Hematopoietic multipotent progenitor cell treated with erythropoietin and hydrocortisone succinate and interleukin-3 and kit ligand, for 15 days (in vitro differentiated cells): ENCODE data around the gene RFC1.
A peak's percentile ranks its signal among the peaks of the same experiment; 100 is the strongest.
"Not testable (repeated sequence)": the region's sequence is repeated elsewhere in the genome, so short reads cannot be mapped to it uniquely, and the experiment has no call there.

Experiments used
- DNase-seq: peaks from one replicate; pipeline ENCODE4 v3.0.0-alpha.2; 2015; ENCODE audit warnings: low spot score

Gene RFC1

GRCh38 chr4:39365830-39366771 lies at the start of gene RFC1:
TSS of gene RFC1 (minus strand) at chr4:39366362. CDS start at chr4:39366241, 121 bp downstream.
- peak; percentile 89 for DNase-seq

GRCh38 chr4:39415678-39416283 lies 49.6 kb upstream of the RFC1 start:
- DNase-seq = no peak

GRCh38 chr4:39411561-39411960 lies 45.4 kb upstream of the RFC1 start:
- DNase-seq = not testable (repeated sequence)

- DNase-seq = no peak
Observed at GRCh38 chr4:39410415-39410814, 44.3 kb upstream of the RFC1 start.

GRCh38 chr4:39407584-39407885 lies 41.4 kb upstream of the RFC1 start:
- no peak for DNase-seq

GRCh38 chr4:39406763-39407583 lies 40.8 kb upstream of the RFC1 start, which contains the start of gene KLB:
TSS of gene KLB (plus strand) at chr4:39406930. CDS start at chr4:39406950, 20 bp downstream.
- no peak for DNase-seq

- not testable (repeated sequence) for DNase-seq
Observed at GRCh38 chr4:39401640-39402039, 35.5 kb upstream of the RFC1 start.

GRCh38 chr4:39394706-39395105 lies 28.5 kb upstream of the RFC1 start:
- DNase-seq = no peak

GRCh38 chr4:39390603-39391002 lies 24.4 kb upstream of the RFC1 start:
- DNase-seq = no peak

- no peak for DNase-seq
Observed at GRCh38 chr4:39384563-39384962, 18.4 kb upstream of the RFC1 start.

GRCh38 chr4:39383690-39384089 lies 17.5 kb upstream of the RFC1 start:
- no peak for DNase-seq

GRCh38 chr4:39375478-39375877 lies 9.3 kb upstream of the RFC1 start:
- DNase-seq = no peak

GRCh38 chr4:39371209-39371608 lies 5.0 kb upstream of the RFC1 start:
- not testable (repeated sequence) for DNase-seq

GRCh38 chr4:39369301-39369700 lies 3.1 kb upstream of the RFC1 start:
- no peak for DNase-seq

- DNase-seq = no peak
Observed at GRCh38 chr4:39367166-39367565, 1.0 kb upstream of the RFC1 start.

GRCh38 chr4:39365360-39365759 lies 802 bp downstream of the RFC1 start:
- DNase-seq = peak; percentile 11

GRCh38 chr4:39363773-39364393 lies 2.3 kb downstream of the RFC1 start:
- no peak for DNase-seq

- DNase-seq = no peak
Observed at GRCh38 chr4:39362827-39363226, 3.3 kb downstream of the RFC1 start.

- not testable (repeated sequence) for DNase-seq
Observed at GRCh38 chr4:39360611-39361010, 5.6 kb downstream of the RFC1 start.

GRCh38 chr4:39357002-39357401 lies 9.2 kb downstream of the RFC1 start:
- DNase-seq = no peak

- DNase-seq = no peak
Observed at GRCh38 chr4:39354254-39354552, 12.0 kb downstream of the RFC1 start.
